ENCODE measurements around the gene SH3GL3.
A peak's percentile ranks its signal among the peaks of the same experiment; 100 is the strongest.

Gene SH3GL3

DNA sequence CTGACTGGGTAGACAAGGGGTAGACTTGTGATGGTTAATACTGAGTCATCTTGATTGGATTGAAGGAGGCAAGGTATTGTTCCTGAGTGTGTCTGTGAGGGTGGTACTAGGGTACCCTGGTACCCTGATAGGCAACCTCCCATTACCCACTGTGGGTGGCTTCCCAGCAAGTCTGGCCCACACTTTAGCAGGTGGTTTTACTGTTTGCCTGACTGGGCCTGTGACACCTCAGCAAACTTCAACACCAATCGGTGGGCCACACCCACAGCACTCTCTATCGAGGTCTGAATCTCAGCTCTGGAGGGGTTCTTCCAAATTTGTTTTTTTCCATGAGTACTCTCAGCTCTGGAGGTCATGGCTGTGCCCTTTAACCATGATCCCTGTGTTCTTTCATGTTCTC lies 24.6 kb upstream of the SH3GL3 start:
- no peak overlapping the region for H3K4me3 ChIP-seq (ENCODE audit: low read depth, low read length)
- TF ChIP-seq, protein P1, sequence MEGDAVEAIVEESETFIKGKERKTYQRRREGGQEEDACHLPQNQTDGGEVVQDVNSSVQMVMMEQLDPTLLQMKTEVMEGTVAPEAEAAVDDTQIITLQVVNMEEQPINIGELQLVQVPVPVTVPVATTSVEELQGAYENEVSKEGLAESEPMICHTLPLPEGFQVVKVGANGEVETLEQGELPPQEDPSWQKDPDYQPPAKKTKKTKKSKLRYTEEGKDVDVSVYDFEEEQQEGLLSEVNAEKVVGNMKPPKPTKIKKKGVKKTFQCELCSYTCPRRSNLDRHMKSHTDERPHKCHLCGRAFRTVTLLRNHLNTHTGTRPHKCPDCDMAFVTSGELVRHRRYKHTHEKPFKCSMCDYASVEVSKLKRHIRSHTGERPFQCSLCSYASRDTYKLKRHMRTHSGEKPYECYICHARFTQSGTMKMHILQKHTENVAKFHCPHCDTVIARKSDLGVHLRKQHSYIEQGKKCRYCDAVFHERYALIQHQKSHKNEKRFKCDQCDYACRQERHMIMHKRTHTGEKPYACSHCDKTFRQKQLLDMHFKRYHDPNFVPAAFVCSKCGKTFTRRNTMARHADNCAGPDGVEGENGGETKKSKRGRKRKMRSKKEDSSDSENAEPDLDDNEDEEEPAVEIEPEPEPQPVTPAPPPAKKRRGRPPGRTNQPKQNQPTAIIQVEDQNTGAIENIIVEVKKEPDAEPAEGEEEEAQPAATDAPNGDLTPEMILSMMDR (IDR thresholded peaks at IDR 0.05; ENCODE audit: control insufficient read depth, extremely low read depth, insufficient read depth): no peak
- DNase-seq (ENCODE audit: low read depth): no peak

DNA sequence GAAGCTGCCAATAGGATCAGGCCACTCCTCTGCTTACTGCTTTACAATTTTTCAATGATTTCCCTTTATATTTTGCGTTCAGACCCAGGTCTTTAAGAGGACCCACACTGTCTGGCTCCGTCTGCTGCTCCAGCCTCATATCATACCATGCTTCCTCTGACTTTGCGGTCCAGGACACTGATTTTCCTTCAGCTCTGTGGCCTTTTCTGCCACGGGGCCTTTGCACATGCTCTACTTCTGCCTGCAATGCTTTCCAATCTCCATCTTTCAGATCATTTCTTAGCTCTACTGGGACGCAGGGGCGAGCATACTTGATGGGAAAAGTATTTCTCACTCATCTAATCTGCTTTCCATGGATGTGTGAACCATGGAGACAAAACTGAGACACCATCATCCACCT lies 23.0 kb upstream of the SH3GL3 start:
- no peak for DNase-seq (ENCODE audit: low read depth)
- TF ChIP-seq, protein P1 (IDR thresholded peaks at IDR 0.05; ENCODE audit: control insufficient read depth, extremely low read depth, insufficient read depth): no peak

DNA sequence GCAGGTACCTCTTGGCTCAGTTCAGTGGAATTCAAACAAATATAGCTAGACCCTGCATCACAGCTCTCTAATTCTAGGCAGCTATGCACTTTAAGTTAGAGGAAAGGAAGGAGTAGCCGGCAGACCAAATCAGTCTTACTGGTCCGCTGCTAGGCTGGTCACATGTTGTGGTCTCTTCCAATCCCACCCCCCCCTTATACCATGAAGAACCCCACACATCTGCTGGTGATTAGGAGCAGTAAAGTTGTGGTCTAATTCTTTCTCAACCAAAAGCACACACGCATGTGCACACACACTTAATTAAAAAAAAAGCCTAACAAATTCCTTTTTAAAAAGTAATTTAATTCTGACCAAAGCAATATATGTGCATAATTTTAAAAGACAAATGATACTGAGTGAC lies 16.7 kb upstream of the SH3GL3 start:
- no peak for DNase-seq (ENCODE audit: low read depth)
- TF ChIP-seq, protein P1 (IDR thresholded peaks at IDR 0.05; ENCODE audit: control insufficient read depth, extremely low read depth, insufficient read depth): no peak
- H3K4me3 ChIP-seq (ENCODE audit: low read depth, low read length): no peak overlapping the region

More for the DNA sequence above, 23.0 kb upstream of the SH3GL3 start:
- H3K4me3 ChIP-seq (ENCODE audit: low read depth, low read length): no peak overlapping the region

DNA sequence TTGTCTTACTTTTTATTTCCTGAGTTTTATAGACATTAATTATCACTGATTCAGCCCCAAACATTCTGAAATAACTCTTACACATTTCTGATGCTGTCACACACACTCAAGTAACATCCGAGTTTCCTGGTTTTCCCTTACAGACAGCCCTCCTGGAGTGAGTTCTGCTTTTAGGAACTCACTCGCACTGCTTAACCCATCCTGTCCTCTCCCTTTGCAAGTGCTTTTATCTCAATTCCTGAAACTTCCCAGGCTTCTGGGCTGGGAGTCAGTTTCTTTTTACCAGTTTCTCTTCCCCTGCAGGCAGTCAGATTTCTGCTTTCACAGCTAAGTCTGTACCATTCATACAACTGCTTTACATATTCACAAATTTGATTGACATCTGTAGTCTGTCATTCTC lies 15.6 kb upstream of the SH3GL3 start:
- no peak for DNase-seq (ENCODE audit: low read depth)
- no peak overlapping the region for H3K4me3 ChIP-seq (ENCODE audit: low read depth, low read length)
- TF ChIP-seq, protein P1 (IDR thresholded peaks at IDR 0.05; ENCODE audit: control insufficient read depth, extremely low read depth, insufficient read depth): no peak

DNA sequence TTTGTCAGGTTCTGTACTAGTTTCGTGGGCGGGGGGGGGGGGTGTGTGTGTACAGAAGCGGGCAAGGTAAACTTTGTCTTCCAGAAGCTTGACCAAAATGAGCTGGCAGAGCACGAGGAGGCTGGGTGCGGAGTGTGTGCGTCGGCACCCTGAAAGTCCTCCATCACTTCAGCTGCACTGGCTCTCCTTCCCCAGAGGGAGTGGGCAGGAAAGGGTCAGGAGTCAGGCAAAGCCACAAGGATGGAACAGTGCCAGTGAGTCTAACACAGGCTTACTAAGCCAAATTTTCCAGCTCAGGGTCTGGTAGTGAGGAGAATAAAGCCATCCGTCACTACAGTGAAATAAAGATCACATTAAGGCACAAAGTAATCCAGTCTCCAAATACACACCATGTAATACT lies 11.9 kb upstream of the SH3GL3 start:
- DNase-seq (ENCODE audit: low read depth): no peak
- TF ChIP-seq, protein P1 (IDR thresholded peaks at IDR 0.05; ENCODE audit: control insufficient read depth, extremely low read depth, insufficient read depth): no peak
- H3K4me3 ChIP-seq (ENCODE audit: low read depth, low read length): no peak overlapping the region

DNA sequence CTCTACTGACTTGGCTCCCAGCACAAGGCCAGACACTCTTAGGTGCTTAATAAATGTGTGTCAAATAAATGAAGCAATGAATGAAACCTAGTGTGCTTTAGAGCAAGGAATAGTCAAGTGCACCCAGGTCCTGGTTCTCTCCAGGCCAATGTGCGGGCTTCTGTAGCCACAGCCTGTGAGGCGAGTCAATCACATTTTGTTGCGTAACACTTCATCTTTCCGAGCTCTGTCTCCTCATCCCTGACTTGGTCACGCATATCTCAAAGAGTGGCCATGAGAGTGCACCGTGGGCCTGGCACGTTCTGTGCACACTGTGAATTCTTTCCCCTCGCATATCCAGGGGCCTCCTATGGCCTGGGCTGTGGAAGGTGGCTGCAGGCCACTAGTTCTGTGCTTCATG lies 11.4 kb upstream of the SH3GL3 start:
- TF ChIP-seq, protein P1 (IDR thresholded peaks at IDR 0.05; ENCODE audit: control insufficient read depth, extremely low read depth, insufficient read depth): no peak
- no peak for DNase-seq (ENCODE audit: low read depth)
- no peak overlapping the region for H3K4me3 ChIP-seq (ENCODE audit: low read depth, low read length)

DNA sequence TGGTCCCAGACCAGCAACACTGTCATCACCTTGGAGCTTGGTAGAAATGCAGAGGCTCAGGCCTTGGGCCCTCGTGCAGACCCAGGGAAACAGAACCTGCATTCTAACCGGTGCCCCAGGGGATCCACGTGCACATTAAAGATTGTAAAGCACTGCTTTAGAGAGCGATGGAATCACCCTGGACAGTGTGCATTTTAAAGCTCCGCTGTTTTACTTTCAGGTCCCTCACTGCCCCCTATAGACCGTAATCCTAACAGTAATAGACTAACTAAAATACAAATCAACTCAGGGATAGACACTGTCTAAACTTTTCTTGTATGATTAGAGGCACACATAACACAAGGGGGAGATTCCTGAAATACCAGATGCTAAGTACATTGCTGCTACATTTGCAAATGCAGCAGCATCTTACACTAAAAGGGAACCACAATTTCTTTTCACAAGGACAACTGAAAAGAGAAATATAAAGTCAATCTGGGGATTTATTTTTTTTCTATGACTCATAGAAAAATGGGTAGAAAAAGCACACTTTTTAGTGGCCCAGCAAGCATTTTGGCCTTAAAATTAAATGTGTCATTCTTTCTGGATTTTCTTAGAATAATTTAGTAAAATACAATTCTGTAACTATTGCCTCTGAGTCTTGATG lies 10.5 kb upstream of the SH3GL3 start:
- no peak overlapping the region for H3K4me3 ChIP-seq (ENCODE audit: low read depth, low read length)
- TF ChIP-seq, protein P1 (IDR thresholded peaks at IDR 0.05; ENCODE audit: control insufficient read depth, extremely low read depth, insufficient read depth): peak; percentile 65
- DNase-seq (ENCODE audit: low read depth): peak; percentile 27
